ENCODE results near the gene PIWIL4. TPM values are rescaled to one million over a fixed set of nuclear protein-coding genes. Genes with fewer than 3 reads are reported as not detected.

PIWIL4 gene
- under 1 TPM; 0.29 to 0.90 TPM for total RNA-seq

- Mint-ChIP-seq H3K36me3 (no peaks in the 10 kb centered on the region), H3K27ac (no peak within 1 kb of the TSS), H3K4me1 (ENCODE audit: low read depth) (no peaks in the 10 kb centered on the region), H3K27me3 (no peaks in the 10 kb centered on the region), H3K4me3 (no peak within 1 kb of the TSS), H3K9me3 (no peaks in the 10 kb centered on the region)
- POLR2A ChIA-PET: no interaction called here
- no peak for DNase-seq
- CTCF ChIA-PET: no interaction called here
- intact Hi-C loops (cut with micrococcal nuclease): no loop called here
Observed at GRCh38 chr11:94567181-94567670, at the start of gene PIWIL4. Gene PIWIL4 (plus strand): TSS chr11:94567368. CDS start chr11:94567519, 151 bp downstream.

- peaks cover 15% of the 10 kb centered on the region for H3K27me3 Mint-ChIP-seq
- ChIA-PET CTCF (interaction anchor here (0.7 to 3.8 kb wide), 4 partner anchors 67 to 623 kb away, joined by 3 to 23 read pairs (median 4); no protein-coding TSS in a partner anchor), POLR2A (interaction anchor here (0.6 kb wide), 1 partner anchor 246 kb away, joined by 3 read pairs; no protein-coding TSS in a partner anchor)
- no peaks in the 10 kb centered on the region for H3K36me3 Mint-ChIP-seq
- no peaks in the 10 kb centered on the region for H3K9me3 Mint-ChIP-seq
- no peak for DNase-seq
- no peak overlapping the region for H3K27ac Mint-ChIP-seq
- no peaks in the 10 kb centered on the region for H3K4me1 Mint-ChIP-seq (ENCODE audit: low read depth)
- no peak overlapping the region for H3K4me3 Mint-ChIP-seq
- intact Hi-C loops (cut with micrococcal nuclease): loop anchor here (5.0 to 10.0 kb wide), 2 partner anchors 247 to 359 kb away; partner anchors contain the start of gene AMOTL1
Observed at GRCh38 chr11:94518300-94518699, 48.9 kb upstream of the PIWIL4 start.

- Mint-ChIP-seq H3K4me3 (no peak overlapping the region), H3K4me1 (ENCODE audit: low read depth) (no peaks in the 10 kb centered on the region), H3K9me3 (no peaks in the 10 kb centered on the region), H3K27me3 (peaks cover 15% of the 10 kb centered on the region), H3K36me3 (no peaks in the 10 kb centered on the region), H3K27ac (no peak overlapping the region)
- intact Hi-C loops (cut with micrococcal nuclease): loop anchor here (1.0 to 10.0 kb wide), 5 partner anchors 24 to 378 kb away; partner anchors contain the start of genes AMOTL1 and FUT4
- POLR2A ChIA-PET: no interaction called here
- no peak for DNase-seq
- CTCF ChIA-PET: interaction anchor here (0.6 to 3.8 kb wide), 14 partner anchors 14 to 638 kb away, joined by 3 to 23 read pairs (median 3); partner anchors contain the start of gene FUT4
Observed at GRCh38 chr11:94519478-94520084, 47.6 kb upstream of the PIWIL4 start.

GRCh38 chr11:94521684-94522083 lies 45.5 kb upstream of the PIWIL4 start:
- ChIA-PET POLR2A (no interaction called here), CTCF (interaction anchor here (0.6 to 3.8 kb wide), 9 partner anchors 9 to 376 kb away, joined by 3 to 23 read pairs (median 4); partner anchors contain the start of gene C11orf97)
- peaks cover 10% of the 10 kb centered on the region for H3K27me3 Mint-ChIP-seq
- no peaks in the 10 kb centered on the region for H3K4me1 Mint-ChIP-seq (ENCODE audit: low read depth)
- DNase-seq: no peak
- H3K4me3 Mint-ChIP-seq: no peak overlapping the region
- H3K9me3 Mint-ChIP-seq: no peaks in the 10 kb centered on the region
- no peak overlapping the region for H3K27ac Mint-ChIP-seq
- intact Hi-C loops (cut with micrococcal nuclease): no loop called here
- H3K36me3 Mint-ChIP-seq: no peaks in the 10 kb centered on the region

GRCh38 chr11:94524341-94524740 lies 42.8 kb upstream of the PIWIL4 start:
- CTCF ChIA-PET: interaction anchor here (0.6 to 0.8 kb wide), 2 partner anchors 30 to 78 kb away, joined by 4 read pairs; no protein-coding TSS in a partner anchor
- H3K4me3 Mint-ChIP-seq: no peak overlapping the region

GRCh38 chr11:94525546-94526324 lies 41.4 kb upstream of the PIWIL4 start:
- Mint-ChIP-seq H3K4me3 (no peak overlapping the region), H3K27ac (no peak overlapping the region), H3K27me3 (peaks cover 26% of the 10 kb centered on the region), H3K9me3 (no peaks in the 10 kb centered on the region), H3K36me3 (no peaks in the 10 kb centered on the region), H3K4me1 (ENCODE audit: low read depth) (no peaks in the 10 kb centered on the region)
- ChIA-PET CTCF (no interaction called here), POLR2A (no interaction called here)
- DNase-seq: no peak
- intact Hi-C loops (cut with micrococcal nuclease): no loop called here

More at GRCh38 chr11:94524341-94524740, 42.8 kb upstream of the PIWIL4 start:
- DNase-seq: no peak
- Mint-ChIP-seq H3K4me1 (ENCODE audit: low read depth) (no peaks in the 10 kb centered on the region), H3K36me3 (no peaks in the 10 kb centered on the region), H3K9me3 (no peaks in the 10 kb centered on the region), H3K27me3 (peaks cover 22% of the 10 kb centered on the region), H3K27ac (no peak overlapping the region)
- POLR2A ChIA-PET: no interaction called here
- intact Hi-C loops (cut with micrococcal nuclease): no loop called here

GRCh38 chr11:94526645-94527438 lies 40.3 kb upstream of the PIWIL4 start:
- Mint-ChIP-seq H3K4me1 (ENCODE audit: low read depth) (no peaks in the 10 kb centered on the region), H3K4me3 (no peak overlapping the region), H3K9me3 (no peaks in the 10 kb centered on the region), H3K27ac (no peak overlapping the region), H3K36me3 (no peaks in the 10 kb centered on the region), H3K27me3 (peaks cover 30% of the 10 kb centered on the region)
- POLR2A ChIA-PET: no interaction called here
- no peak for DNase-seq
- intact Hi-C loops (cut with micrococcal nuclease): no loop called here
- CTCF ChIA-PET: no interaction called here

GRCh38 chr11:94528551-94528950 lies 38.6 kb upstream of the PIWIL4 start:
- no peak for DNase-seq

GRCh38 chr11:94532211-94532610 lies 35.0 kb upstream of the PIWIL4 start:
- Mint-ChIP-seq H3K27me3 (peaks cover 37% of the 10 kb centered on the region), H3K4me3 (no peak overlapping the region), H3K27ac (no peak overlapping the region), H3K9me3 (no peaks in the 10 kb centered on the region), H3K36me3 (no peaks in the 10 kb centered on the region), H3K4me1 (ENCODE audit: low read depth) (no peaks in the 10 kb centered on the region)
- intact Hi-C loops (cut with micrococcal nuclease): no loop called here
- ChIA-PET POLR2A (no interaction called here), CTCF (no interaction called here)
- no peak for DNase-seq

More at GRCh38 chr11:94528551-94528950, 38.6 kb upstream of the PIWIL4 start:
- no peak overlapping the region for H3K4me3 Mint-ChIP-seq
- H3K9me3 Mint-ChIP-seq: no peaks in the 10 kb centered on the region
- H3K36me3 Mint-ChIP-seq: no peaks in the 10 kb centered on the region
- ChIA-PET POLR2A (no interaction called here), CTCF (interaction anchor here (1.7 kb wide), 1 partner anchor 24 kb away, joined by 4 read pairs; no protein-coding TSS in a partner anchor)
- no peak overlapping the region for H3K27ac Mint-ChIP-seq
- H3K27me3 Mint-ChIP-seq: peaks cover 31% of the 10 kb centered on the region
- intact Hi-C loops (cut with micrococcal nuclease): no loop called here
- H3K4me1 Mint-ChIP-seq (ENCODE audit: low read depth): no peaks in the 10 kb centered on the region

- H3K27me3 Mint-ChIP-seq: peaks cover 41% of the 10 kb centered on the region
- POLR2A ChIA-PET: no interaction called here
- DNase-seq: no peak
- H3K4me1 Mint-ChIP-seq (ENCODE audit: low read depth): no peaks in the 10 kb centered on the region
- H3K4me3 Mint-ChIP-seq: no peak overlapping the region
- intact Hi-C loops (cut with micrococcal nuclease): no loop called here
- H3K36me3 Mint-ChIP-seq: no peaks in the 10 kb centered on the region
- H3K27ac Mint-ChIP-seq: no peak overlapping the region
- no peaks in the 10 kb centered on the region for H3K9me3 Mint-ChIP-seq
- CTCF ChIA-PET: interaction anchor here (1.0 kb wide), 1 partner anchor 13 kb away, joined by 3 read pairs; no protein-coding TSS in a partner anchor
Observed at GRCh38 chr11:94533206-94533605, 34.0 kb upstream of the PIWIL4 start.

GRCh38 chr11:94533696-94534630 lies 33.2 kb upstream of the PIWIL4 start:
- H3K4me1 Mint-ChIP-seq (ENCODE audit: low read depth): no peaks in the 10 kb centered on the region
- no peaks in the 10 kb centered on the region for H3K36me3 Mint-ChIP-seq
- H3K9me3 Mint-ChIP-seq: no peaks in the 10 kb centered on the region
- POLR2A ChIA-PET: interaction anchor here (0.6 kb wide), 2 partner anchors 23 to 1906 kb away, joined by 3 to 4 read pairs; no protein-coding TSS in a partner anchor
- no peak overlapping the region for H3K4me3 Mint-ChIP-seq
- CTCF ChIA-PET: interaction anchor here (1.0 kb wide), 1 partner anchor 14 kb away, joined by 3 read pairs; no protein-coding TSS in a partner anchor
- no peak for DNase-seq
- peaks cover 36% of the 10 kb centered on the region for H3K27me3 Mint-ChIP-seq
- no peak overlapping the region for H3K27ac Mint-ChIP-seq
- intact Hi-C loops (cut with micrococcal nuclease): no loop called here
